Mucosa of descending colon (tissue), 3 donors: Measurements from ENCODE around the gene SLCO6A1. TPM values are rescaled to one million over a fixed set of nuclear protein-coding genes. Genes with fewer than 3 reads are reported as not detected.

Source experiments
- ATAC-seq: fragments of 200-7000 bp; cut with Tn5 transposase; one replicate; pipeline ENCODE4 v1.9.1; 2020; ENCODE audit warnings: mild to moderate bottlenecking, moderate library complexity
- DNase-seq, 3 donors: peaks; one replicate each; pipeline ENCODE4 v3.0.0-alpha.2; 2020
- H3K36me3 ChIP-seq: fragments of 200-600 bp; one replicate; pipeline ENCODE4 v1.8.0; 2021; ENCODE audit warnings: low read depth, mild to moderate bottlenecking
- H3K4me1 ChIP-seq: fragments of 200-600 bp; one replicate; pipeline ENCODE4 v1.8.0; 2021; ENCODE audit warnings: low read depth, mild to moderate bottlenecking
- H3K4me3 ChIP-seq: fragments of 200-600 bp; one replicate; pipeline ENCODE4 v1.8.0; 2021; ENCODE audit warnings: mild to moderate bottlenecking
- H3K9me3 ChIP-seq: fragments of 200-600 bp; one replicate; pipeline ENCODE4 v1.8.0; 2021; ENCODE audit warnings: mild to moderate bottlenecking
- intact Hi-C, 2 donors: fragments of 100-400 bp; cut with DNase I in 1 of 2; cut with micrococcal nuclease in 1 of 2; formaldehyde crosslinking; loops; one replicate each; pipeline versions ENCODE4 v1.11.0 to v1.11.1; 2022; cut with DNase I, micrococcal nuclease
- total RNA-seq, 3 donors: library from RNA; stranded (reverse); fragmentation: NEBNext Ultra II Directional in 2 of 3; extraction: Animal tissue kit (Norgen Biotek cat#: 25700) in 2 of 3; gene quantifications; one replicate each; pipeline versions ENCODE4 v1.2.1 to v1.2.4, GENCODE V29; 2021 to 2023
- TF ChIP-seq, protein P1 (sequence below): fragments of 200-600 bp; IDR thresholded peaks from one replicate; pipeline ENCODE4 v1.8.0; 2022; ENCODE audit warnings: antibody characterized with exemption, mild to moderate bottlenecking
- donor health status: DM: no; HTN: no; CAD: no; lungs with moderate emphysema.
- donor health status: DM: no; HTN: no; CAD: no.
- donor health status: DM: no; HTN: yes; CAD: no.

The SLCO6A1 gene
- total RNA-seq, 3 donors from 2014 or later: not detected

DNA sequence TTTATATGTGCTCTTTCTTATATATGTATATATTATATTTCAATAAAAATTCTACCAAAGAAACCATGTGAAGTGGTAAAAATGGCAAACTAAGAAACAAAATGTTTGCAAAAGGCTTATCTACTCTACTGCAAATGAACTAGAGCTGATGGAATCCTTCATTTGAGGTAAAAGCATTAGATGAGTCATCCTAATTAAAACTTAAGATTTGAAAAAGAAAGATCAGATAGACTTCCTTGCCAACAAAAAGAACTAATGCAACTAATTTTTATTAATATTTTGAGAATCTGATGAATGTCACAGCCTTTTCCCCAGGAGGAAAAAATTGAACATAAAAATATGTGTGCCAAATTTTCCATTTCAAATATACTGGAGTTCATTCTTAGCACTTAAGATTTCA, 118.6 kb downstream of the SLCO6A1 start:
- no peak for ATAC-seq
- intact Hi-C loops: no loop called here
- no peak for DNase-seq
- Histone ChIP-seq H3K4me1 (no peaks in the 10 kb centered on the region), H3K4me3 (no peak overlapping the region), H3K36me3 (no peaks in the 10 kb centered on the region), H3K9me3 (no peaks in the 10 kb centered on the region)
- TF ChIP-seq, protein P1, sequence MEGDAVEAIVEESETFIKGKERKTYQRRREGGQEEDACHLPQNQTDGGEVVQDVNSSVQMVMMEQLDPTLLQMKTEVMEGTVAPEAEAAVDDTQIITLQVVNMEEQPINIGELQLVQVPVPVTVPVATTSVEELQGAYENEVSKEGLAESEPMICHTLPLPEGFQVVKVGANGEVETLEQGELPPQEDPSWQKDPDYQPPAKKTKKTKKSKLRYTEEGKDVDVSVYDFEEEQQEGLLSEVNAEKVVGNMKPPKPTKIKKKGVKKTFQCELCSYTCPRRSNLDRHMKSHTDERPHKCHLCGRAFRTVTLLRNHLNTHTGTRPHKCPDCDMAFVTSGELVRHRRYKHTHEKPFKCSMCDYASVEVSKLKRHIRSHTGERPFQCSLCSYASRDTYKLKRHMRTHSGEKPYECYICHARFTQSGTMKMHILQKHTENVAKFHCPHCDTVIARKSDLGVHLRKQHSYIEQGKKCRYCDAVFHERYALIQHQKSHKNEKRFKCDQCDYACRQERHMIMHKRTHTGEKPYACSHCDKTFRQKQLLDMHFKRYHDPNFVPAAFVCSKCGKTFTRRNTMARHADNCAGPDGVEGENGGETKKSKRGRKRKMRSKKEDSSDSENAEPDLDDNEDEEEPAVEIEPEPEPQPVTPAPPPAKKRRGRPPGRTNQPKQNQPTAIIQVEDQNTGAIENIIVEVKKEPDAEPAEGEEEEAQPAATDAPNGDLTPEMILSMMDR: no peak

DNA sequence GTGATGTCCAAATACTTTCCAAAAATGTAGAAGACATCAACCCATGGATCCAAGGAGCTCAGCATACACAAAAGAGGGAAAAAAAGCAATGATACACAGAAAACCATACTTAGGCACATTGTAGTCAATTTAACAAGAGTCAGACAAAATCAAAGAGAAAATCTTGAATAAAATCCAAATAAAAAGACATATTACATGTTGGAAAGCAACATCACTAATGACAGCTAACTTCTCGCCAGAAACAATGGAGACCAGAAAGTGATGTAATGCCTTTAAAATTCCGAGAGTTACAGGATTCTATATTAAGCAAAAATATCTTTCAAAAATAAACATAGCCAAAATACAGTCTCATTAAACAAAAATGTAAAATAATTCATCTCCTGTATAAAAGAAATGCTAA, 122.9 kb downstream of the SLCO6A1 start:
- DNase-seq: no peak

DNA sequence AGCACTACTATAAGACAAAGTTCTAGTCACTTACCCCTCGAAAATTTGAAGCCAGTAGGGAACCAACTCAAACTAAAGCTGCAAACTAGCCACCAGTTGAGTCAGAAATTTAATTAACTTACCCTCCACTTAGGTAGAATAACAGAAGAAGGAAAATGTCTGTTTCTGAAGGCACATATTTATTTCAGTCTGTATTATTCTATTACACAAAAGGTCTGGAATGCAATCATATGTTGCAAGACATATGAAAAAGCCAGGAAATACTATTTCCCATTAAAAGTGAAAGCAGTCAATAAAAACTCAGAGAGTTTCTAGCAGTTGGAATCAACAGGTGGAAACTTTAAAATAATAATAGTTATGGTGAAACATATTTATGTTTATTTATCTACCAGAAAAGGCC, 123.5 kb downstream of the SLCO6A1 start:
- intact Hi-C loops: no loop called here
- DNase-seq: no peak
- Histone ChIP-seq H3K9me3 (no peaks in the 10 kb centered on the region), H3K4me3 (no peak overlapping the region), H3K36me3 (no peaks in the 10 kb centered on the region), H3K4me1 (no peaks in the 10 kb centered on the region)
- TF ChIP-seq, protein P1: no peak
- ATAC-seq: no peak

More for the DNA sequence above, 122.9 kb downstream of the SLCO6A1 start:
- Histone ChIP-seq H3K4me1 (no peaks in the 10 kb centered on the region), H3K4me3 (no peak overlapping the region), H3K36me3 (no peaks in the 10 kb centered on the region), H3K9me3 (no peaks in the 10 kb centered on the region)
- TF ChIP-seq, protein P1: no peak
- intact Hi-C loops: no loop called here
- ATAC-seq: no peak

GRCh38 chr5:102368392-102368791, 130.4 kb downstream of the SLCO6A1 start:
- DNase-seq (no peak), ATAC-seq (no peak)
- TF ChIP-seq, protein P1: no peak
- intact Hi-C loops: no loop called here
- Histone ChIP-seq H3K4me1 (no peaks in the 10 kb centered on the region), H3K36me3 (no peaks in the 10 kb centered on the region), H3K4me3 (no peak overlapping the region), H3K9me3 (no peaks in the 10 kb centered on the region)

DNA sequence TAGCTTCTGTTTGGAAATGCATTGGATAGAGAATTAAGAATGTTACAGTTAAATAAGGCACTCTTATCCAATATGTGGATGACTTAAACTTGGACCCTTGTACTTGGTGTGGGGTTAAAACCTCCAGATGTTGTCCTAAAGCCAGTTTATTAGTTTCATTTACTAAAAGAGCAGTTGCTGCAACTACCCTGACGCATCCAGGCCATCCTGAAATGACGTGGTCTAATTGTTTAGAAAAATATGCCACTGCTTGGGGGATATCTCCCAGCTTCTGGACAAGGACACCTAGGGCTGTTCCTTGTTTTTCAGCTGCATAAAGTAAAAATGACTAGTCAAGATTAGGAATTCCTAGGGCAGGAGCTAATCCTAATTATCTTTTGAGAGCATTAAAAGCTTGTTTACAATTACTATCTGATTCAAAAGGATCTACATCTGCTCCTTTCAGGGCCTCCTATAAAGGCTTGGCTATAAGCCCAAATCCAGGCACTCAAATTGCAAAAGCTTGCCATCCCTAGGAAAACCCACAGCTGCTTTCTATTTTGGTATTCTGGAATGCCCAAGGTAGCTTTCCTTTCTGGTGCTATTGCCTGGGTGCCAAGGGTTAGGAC, 157.0 kb downstream of the SLCO6A1 start:
- TF ChIP-seq, protein P1: no peak
- intact Hi-C loops: no loop called here
- H3K9me3 ChIP-seq: no peaks in the 10 kb centered on the region
- ATAC-seq (no peak), DNase-seq (no peak)
- no peaks in the 10 kb centered on the region for H3K4me1 ChIP-seq
- H3K4me3 ChIP-seq: no peak overlapping the region
- no peaks in the 10 kb centered on the region for H3K36me3 ChIP-seq

GRCh38 chr5:102324714-102325113, 174.1 kb downstream of the SLCO6A1 start:
- intact Hi-C loops: no loop called here
- H3K36me3 ChIP-seq: no peaks in the 10 kb centered on the region
- no peaks in the 10 kb centered on the region for H3K9me3 ChIP-seq
- H3K4me1 ChIP-seq: no peaks in the 10 kb centered on the region
- H3K4me3 ChIP-seq: no peak overlapping the region
- ATAC-seq (no peak), DNase-seq (no peak)
- TF ChIP-seq, protein P1: no peak
